ENCODE measurements around the gene CARS1.

Gene CARS1

DNA sequence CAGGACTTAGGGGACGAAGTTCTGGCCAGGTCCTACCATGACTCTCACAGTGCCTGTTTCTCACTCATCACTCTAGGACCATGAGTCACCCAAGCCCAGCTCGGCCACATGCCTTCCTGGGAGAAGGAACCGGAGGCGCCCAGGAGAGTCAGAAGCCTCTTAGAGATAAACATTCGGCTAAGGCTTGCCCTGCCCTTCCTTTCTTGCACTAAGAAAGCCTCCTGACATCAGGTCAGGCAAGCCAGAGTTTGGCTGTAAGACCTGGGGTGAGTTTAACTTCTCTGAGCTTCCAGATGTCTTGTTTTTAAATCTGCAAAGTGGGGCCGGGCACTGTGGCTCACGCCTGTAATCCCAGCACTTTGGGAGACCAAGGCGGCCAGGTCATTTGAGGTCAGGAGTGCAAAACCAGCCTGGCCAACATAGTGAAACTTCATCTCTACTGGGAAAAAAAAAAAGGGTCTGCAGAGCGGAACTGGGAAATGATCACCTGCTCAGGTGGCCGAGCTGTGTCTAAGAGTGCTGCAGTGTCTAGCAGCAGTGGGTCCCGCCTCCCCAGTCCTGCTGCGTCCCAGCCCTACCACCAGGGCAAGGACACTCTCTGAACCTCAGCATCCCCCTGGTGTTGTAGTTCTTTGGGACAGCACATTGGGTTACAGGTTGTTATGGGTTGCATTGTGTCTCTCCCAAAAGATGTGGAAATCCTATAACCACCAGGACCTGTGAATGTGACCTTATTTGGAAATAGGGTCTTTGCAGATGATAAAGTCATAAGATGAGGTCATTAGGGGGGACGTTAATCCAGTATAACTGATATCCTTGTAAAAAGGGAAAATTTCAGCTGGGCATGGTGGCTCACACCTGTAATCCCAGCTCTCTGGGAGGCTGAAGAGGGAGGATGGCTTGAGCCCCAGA is 1.8 kb upstream of the CARS1 start:
- DNase-seq: no peak

DNA sequence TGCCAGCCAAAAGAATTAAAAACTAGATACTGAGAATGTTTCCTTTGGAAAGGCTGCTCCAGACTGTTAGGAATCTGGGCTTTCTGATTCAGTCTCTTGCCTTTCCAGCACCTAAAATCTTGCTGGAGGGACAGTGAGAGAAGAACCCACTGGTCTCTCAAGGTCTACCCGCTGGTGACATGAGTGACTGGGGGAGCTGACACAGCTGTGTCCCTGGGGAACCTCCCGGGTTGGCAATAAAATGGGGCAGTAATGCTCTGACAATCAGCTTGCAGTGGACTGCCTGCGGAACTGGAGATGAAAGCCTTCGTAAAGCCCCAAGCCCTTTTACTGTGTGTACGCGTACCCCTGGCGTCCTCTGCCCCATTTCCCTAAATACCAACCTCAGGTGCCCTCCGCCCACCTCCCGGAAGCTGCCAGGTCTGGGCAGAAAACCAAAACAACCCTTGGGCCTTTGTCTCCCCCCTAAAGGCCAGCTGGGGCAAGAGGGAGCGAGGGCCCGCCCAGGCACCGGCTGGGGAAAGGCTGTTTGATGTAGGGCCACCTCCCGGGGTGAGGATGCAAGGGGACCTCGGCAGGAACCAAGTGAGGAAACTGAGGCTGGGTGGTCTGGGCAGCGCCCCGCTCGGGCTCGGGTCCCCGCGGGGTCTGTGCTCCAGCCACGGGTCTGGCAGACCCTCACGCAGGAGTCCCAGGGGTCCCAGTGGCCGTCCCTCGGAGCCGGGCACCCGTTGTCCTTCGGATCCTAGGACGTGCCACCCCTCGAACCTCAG is 741 bp downstream of the CARS1 start:
- no peak for DNase-seq

DNA sequence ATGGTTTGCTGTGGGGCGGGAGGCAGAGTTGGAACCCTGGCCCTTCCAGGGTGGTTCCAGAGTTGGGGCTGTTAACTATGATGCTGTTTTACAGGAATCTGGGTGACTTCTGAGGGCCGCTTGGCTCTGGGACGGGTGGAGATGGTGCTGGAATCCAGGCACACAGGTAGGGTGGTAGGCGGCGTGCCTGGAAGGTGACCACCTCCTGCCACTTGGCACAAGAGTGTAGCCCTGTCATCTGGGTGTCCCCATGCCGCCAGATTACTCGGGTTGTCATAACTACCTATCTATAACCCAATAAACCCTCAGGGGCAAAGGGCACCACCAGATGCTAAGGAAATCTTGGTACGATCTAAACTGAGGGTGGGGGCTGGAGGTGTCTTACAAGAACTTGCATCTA is 1.3 kb downstream of the CARS1 start:
- no peak for DNase-seq

DNA sequence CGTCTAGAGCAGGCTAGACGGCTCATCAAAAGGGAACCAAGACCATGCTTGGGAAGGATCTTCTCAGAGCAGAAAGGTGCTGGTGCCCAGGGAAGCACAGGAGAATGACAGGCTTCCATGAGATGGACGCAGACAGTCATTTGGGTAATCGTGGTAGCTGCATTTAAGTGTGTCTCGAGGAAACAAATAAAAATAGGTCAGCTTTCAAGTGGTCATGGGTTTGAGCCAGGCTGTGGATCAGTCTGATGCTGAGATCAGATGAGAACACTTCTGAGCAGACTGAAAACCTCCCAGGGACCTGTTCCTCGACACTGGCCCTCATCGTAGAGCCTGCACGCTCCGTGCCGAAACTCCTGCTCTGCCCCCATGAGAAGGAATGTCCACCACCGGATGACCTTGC is 4.7 kb downstream of the CARS1 start:
- no peak for DNase-seq

DNA sequence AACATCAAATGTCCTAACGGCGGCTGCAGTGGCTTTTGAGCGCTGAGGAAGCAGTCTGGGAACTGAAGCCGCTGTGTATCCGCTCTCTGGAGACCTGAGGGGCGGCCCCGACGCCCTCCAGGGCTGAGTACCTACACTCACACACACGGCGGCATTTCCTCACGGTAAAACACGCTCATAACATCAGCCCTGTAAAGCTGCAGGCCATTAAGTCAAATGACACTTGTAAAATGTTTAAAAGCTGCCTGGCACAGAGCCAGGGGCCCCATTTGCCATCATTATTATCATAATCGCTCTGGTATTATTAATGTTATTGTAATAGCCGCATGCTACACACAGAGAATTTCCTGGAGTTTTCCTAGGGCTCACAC is 5.1 kb downstream of the CARS1 start:
- peak; percentile 33 for DNase-seq

DNA sequence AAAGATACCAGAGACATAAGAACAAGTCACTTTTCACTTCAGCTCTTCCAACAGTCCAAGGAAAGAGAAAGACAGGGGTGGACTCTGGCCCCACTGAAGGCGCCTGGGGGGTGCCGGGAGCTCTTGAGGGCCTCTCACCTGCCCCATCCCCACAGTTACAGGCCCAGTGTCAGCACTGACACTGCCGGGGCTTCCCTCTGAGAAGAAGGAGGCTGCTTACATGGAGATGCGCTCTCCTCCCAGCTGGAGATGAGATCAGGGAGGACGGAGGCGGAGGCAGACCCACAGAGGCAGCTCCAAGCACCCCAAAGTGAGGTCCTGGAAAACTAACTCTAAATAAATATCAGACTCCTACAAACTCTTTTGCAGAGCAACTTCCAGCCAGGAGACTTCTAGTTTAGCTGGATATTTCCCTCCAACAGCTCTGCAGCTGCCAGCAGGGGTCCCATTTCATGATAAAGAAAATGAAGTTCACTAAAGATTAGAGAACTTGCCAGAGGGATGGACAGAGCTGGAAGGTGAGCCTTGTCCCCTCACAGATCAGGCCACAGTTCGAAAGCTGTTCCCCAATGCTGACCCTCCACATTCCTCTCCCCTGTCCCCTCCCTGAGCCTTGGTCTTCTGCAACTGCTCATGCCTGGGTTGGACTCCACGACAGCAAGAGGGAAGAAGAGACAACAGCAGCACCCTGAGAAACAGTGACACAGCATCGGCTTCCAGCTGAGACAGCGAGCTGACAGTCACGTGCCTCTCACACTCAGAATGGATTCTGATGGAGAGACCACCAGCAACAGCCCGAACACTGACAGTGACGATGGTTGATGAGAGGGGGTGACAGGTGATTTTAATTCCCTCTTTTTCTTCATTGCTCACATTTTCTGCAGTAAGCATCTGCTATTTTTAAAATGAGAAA is 5.8 kb downstream of the CARS1 start:
- no peak for DNase-seq

DNA sequence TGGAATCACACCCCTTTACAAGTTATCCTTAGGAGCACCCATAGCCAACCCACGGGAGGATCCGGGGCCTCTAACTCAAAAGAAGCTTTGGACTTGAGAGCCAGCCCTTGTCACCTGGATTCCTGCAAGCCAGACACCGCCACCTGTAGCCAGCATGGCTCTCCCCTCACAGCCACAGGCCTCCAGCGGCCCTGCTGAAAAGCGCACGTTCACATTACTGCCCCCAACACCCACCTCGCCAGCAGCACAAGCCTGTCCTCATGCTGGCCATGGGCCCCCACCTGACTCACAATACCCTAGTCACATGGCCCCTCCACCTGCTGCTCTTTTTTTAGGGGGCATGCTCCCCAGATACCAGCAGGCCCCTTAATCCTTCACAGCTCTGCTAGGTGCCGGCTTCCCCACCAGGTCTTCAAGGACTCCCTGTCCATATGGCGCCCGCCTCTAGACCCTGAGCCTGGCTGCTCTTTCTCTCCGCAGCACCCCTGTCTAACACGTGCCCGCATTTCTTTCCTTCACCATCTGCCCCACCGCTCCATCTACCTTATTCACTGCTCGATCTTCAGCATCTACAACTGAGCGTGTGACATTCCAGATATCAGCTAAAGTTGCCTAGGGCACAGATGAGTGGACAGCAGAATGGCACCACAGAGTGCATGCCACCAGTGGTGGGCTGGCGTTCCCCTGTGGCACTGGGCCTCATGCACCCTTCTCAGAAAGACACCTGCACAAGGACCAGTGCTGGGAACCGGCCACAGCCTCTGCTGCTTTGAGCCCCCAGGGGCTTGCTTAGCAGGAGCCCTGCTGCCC is 6.6 kb downstream of the CARS1 start:
- DNase-seq: peak; percentile 22

DNA sequence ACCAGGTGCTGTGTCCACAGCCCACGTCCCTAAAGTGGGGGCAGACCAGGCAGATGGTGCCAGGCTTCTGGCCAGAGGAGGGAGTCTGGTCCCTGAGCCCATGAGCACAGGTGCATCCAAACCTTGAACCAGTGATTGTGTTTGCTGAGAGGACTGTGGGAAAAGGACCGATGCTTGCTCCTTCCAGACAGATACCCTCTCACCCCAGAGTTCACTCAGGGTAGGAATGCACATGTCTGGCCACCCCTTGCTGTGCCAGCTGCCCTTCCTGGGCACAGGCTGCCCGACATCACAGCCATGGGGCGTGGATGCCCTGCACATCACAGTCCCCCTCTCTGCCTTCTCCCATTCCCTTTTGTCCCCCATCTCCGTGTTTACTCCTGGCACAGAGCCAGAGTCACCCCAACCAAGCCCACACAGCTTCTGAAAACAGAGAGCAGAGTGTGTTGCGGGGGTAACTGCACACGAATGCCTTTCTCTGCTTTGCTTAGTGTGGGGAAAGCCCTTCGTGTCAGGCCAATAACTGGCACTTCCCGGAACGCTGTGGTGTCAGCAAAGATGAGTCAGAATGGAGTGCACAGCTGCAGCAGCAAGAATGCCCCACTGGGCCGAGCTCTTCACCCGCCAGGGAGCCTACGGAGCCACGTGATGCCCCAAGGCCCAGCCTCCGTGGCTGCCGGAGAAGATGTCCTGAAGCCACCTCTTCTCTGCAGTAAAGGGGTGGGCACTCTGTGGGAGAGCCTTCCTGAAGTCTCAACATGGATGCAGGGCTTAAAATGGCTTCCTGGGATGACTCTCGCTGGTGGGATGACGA is 7.6 kb downstream of the CARS1 start:
- DNase-seq: peak; percentile 30

DNA sequence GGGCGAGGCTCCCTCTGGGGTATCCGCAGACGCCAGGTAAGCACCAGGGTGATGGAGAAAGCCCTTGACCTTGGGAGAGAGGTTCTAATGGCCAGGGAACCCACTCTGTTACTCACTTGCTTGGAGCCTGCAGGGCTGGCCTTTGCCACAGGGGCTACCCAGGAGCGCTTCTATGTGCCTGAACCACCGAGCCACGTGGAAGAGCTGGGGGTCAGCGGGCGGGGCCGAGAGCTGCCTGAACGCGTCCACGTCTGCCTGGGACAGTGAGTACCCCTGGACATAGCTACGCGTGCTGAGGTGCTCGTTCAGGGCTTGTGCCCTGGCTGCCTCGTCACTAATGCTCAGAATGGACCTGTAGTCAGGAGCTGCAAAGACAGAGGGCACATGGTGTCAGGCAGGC is 9.6 kb downstream of the CARS1 start:
- DNase-seq: no peak

DNA sequence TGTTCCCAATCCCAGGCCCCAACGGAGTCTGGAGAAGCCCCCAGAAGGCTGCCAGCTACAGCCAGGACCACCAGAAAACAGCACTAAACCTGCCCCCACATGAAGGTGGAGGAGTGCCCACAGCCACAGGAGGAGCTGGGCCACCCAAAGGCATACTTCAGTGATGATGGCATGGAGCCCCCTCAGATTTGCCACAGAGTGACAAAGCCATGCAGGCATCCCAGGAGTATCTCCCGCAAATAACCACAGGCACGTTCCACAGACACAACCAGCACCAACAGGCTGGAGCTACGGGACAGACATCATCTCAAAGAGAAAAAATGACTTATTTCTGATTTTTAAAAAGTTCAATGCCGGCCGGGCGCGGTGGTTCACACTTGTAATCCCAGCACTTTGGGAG is 10.6 kb downstream of the CARS1 start:
- no peak for DNase-seq

DNA sequence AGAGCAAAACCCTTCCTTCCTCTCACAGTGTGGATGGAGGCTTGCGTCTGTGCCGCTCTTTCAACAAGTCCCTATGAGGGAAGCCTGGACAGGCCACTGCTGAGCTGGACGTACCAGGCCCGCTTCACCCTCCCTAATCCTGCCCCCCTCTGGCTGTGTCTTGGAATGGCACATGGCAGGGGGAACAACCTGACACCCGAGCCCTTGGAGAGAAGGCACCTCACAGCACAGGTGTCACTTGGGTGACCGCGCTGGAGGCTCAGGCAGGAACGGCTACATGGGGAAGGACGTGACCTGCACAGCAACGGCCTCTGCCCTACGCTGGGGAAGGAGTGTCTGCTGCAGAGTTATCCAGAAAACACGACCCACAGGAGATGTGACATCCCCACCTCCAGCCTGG is 11.0 kb downstream of the CARS1 start:
- DNase-seq: no peak

DNA sequence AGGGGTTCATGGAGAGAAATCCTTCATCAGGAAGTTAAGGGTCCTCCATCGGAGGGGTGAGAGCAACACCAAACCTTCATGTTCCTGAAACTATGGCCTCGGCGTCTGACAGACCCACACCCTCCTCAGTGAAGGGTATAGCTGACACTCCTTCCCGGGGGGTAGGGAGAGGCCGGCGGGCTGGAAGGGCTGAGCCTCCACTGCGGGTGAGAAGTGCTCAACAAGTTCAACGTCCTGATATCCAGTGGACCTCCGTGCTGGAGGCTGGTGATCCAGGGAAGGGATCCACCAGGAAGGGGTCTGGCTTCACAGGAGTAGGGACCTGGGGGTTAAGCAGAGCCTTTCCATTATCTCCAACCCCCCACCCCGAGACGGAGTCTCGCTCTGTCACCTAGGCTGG is 12.3 kb downstream of the CARS1 start:
- DNase-seq: no peak

DNA sequence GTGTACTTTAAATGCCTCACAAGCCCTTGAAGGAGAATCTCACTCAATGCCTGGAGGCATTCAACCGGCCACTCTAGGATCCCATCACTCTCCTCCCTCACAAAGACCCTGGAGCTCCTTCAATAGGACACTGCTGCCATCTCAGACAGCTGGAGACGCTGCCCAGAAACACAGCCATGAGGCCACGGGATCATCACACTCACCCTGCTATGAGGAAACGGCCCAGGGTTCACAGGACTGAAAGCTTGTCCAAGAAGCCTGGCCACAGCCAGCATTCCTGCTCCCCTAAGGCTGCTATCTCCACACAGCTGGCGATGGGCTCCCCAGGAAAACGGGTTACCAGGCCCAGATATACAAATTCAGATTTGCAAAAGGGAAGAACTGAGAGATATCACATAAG is 13.2 kb downstream of the CARS1 start:
- DNase-seq: no peak

DNA sequence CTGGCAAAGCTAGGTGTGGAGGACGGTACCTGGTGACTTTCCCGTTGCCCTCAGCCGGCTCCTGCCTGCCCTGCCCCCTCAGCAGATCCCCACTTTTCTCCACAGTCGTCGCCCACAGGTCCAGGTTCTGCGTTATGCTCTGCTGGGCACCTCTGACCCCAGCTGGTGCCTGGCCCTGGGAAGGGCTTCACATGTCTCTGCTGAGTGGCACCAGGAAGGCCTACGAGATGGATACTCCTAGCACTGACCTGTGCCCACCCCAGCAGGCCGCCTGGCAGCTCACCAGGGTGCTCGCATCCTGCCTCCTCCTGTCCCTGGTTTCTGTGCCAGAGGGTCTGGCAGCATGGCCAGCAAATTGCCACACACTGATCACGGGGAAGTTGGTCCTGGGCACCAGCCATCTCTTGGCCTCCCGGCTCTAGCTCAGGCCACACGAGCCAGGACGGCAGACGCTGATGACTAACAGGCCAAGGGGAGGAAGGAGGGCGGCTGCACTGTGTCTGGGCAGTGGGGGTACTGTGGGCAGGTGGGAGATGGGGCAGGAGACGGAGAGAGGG is 13.8 kb downstream of the CARS1 start:
- no peak for DNase-seq

DNA sequence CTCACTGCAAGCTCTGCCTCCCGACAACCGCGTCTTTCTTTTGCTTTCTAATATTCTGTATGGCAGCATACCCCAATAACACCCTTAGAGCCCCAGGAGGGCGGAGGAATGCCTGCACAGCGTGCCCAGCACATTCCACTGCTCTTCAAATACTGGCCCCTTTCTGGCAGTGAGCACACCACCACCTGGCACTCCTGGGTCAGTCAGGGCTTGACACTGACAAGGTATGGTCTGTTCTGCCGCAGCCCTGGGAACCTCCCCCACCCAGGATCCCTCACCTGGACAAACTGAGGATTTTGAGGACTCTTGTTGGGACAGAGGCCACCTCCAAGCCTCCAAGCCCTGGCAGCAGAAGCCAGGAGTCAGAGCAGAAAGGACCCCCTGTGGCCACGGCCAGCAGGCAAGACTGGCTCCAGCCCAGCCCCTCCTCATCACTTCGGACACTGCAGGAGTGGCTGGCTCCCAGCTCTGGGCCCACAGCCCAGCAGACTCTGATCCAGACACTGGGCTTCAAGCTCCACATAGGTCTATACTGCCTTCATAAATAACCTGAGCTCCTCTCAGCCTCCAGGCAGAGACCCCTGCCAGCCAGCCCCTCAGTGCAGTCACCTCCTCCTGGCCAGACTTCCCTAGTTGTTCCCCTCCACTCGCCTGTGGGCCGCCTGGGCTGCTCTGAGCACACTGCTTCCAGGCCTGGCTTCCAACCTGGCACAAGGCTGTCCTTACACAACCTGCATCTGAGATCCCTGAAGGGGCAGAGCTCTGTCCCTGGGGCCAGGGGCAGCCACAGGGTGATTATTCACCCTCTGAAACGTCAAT is 14.5 kb downstream of the CARS1 start:
- no peak for DNase-seq

DNA sequence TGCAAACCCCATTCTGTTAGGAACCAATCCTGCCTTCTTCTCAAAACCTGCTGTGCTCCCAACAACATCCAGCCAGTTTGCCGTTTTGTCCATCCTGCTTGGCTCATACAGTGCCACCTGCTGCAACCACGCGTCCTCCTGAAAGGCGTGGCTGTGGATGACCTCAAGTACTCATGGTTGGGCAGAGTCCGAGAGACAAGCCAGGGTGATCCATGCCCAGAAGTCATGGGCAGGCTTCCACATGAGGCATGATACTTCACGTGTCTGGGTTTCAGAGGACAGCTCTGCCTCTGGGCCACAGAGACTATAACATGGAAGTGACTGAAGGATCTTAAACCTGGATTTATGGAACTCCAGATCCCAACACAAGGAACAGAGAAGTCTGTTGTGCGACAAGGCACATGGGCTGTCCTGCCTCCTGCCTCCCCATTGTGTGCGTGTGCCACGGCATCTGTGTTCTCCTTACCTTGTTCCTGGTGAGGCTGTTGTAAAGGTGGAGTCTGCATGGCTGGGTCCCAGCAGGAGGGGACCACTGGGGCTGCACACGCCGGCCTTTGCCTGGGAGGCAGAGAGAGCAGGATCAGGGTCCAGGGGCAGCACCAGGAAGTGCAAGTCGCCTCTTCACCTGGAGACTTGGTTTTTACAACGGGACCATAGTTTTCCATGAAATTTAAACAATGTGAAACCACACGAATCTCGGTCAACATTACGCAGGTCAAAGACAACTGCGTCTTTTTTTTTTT is 15.4 kb downstream of the CARS1 start:
- no peak for DNase-seq

DNA sequence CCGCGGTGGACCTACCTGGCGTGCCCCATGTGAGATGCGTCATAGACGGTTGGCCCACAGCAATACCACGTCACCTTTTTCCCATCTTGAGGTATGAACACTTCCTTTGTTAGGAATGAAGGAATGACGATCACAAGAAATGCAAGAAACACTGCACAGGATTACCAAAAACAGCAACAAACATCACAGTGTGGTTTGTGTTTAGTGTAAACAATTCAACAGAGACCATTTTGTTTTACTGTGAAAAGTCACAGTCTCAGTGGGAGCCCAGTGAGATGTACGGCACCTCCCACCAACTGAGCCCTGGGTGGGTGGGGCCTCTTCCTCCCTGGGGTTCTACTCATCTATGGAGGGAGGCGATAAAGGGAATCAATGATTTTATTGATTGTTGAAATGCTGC is 16.3 kb downstream of the CARS1 start:
- no peak for DNase-seq

DNA sequence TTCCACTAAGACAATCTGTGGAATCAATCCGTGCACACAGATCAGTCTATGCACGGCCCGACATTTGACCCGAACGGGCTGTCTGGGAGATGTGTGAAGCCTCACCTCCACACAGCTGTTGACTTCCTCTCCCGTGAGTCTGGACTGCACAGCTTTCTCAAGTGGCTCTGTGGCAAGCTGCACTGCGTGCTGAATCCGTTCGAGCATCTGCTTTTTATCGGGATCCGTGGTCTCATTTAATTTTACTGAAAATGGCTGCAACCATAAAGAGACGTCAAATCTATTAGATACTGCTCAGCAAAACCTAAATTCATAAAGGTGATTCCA is 19.3 kb downstream of the CARS1 start:
- no peak for DNase-seq

Data from NCI-H2171 treated with DMSO at 0.1 percent for 48 hours (cell line).